HEK293 (cell line): Measurements from ENCODE around the gene CCNA2.

Experiments
- CTCF ChIA-PET: fragments of 350-600 bp; formaldehyde crosslinking; extraction: SDS; loops from one replicate; lab custom pipeline; 2021; ENCODE audit warnings: antibody characterized with exemption; lab: Yijun Ruan, JAX
- POLR2A ChIA-PET: fragments of 300-600 bp; formaldehyde crosslinking; extraction: SDS; loops from one replicate; lab custom pipeline; 2020; ENCODE audit warnings: antibody characterized with exemption, inconsistent platforms; lab: Yijun Ruan, JAX
- H3K27ac ChIP-seq: fragments of 200-500 bp; sonication (Bioruptor generic); 2 replicates; pipeline ENCODE4 v1.5.1; 2014; ENCODE audit warnings: low read depth, low read length, control low read depth, inconsistent platforms; ENCODE audit errors: extremely low read depth
- H3K36me3 ChIP-seq, 2 experiments: fragments of 200-500 bp in 1 of 2; sonication (Bioruptor generic) in 1 of 2; 1 replicate in 1 of 2; 2 replicates in 1 of 2; pipeline ENCODE4 v1.5.1; 2014 to 2017; ENCODE audit warnings: inconsistent platforms in 2 of 2, low read length in 2 of 2; ENCODE audit not compliant: control insufficient read depth in 2 of 2, insufficient read depth in 1 of 2
- H3K4me1 ChIP-seq: fragments of 200-500 bp; sonication (Bioruptor generic); 2 replicates; pipeline ENCODE4 v1.5.1; 2014; ENCODE audit warnings: mild to moderate bottlenecking, low read length, inconsistent platforms; ENCODE audit not compliant: control insufficient read depth, insufficient read depth
- H3K4me3 ChIP-seq: 2 replicates; pipeline ENCODE4 v1.5.1; 2011; ENCODE audit warnings: low read depth, mild to moderate bottlenecking, control low read depth, low read length, moderate library complexity
- H3K9me3 ChIP-seq: fragments of 200-500 bp; sonication (Bioruptor generic); 2 replicates; pipeline ENCODE4 v1.5.1; 2014; ENCODE audit warnings: low read depth, low read length, inconsistent platforms; ENCODE audit not compliant: control insufficient read depth, insufficient read depth
- CTCF ChIP-seq: fragments of 450-650 bp; formaldehyde crosslinking; IDR thresholded peaks from 2 replicates; pipeline ENCODE4 v1.5.1; 2016; ENCODE audit warnings: missing biosample characterization, missing genetic modification characterization
- GLIS1 ChIP-seq: fragments of 450-650 bp; formaldehyde crosslinking; IDR thresholded peaks from 2 replicates; pipeline ENCODE4 v1.5.1; 2016; ENCODE audit warnings: missing biosample characterization, missing genetic modification characterization
- KLF17 ChIP-seq: fragments of 450-650 bp; formaldehyde crosslinking; IDR thresholded peaks from 2 replicates; pipeline ENCODE4 v1.5.1; 2016; ENCODE audit warnings: missing biosample characterization, missing genetic modification characterization
- PRDM10 ChIP-seq: fragments of 450-650 bp; formaldehyde crosslinking; IDR thresholded peaks from 2 replicates; pipeline ENCODE4 v1.5.1; 2016; ENCODE audit warnings: missing biosample characterization, missing genetic modification characterization
- PRDM4 ChIP-seq: fragments of 450-650 bp; formaldehyde crosslinking; IDR thresholded peaks from 2 replicates; pipeline ENCODE4 v1.5.1; 2017; ENCODE audit warnings: missing biosample characterization, missing genetic modification characterization
- TRIM28 ChIP-seq: IDR thresholded peaks from 2 replicates; pipeline ENCODE4 v1.6.1; 2011; ENCODE audit warnings: low read length, control low read depth, borderline replicate concordance
- WT1 ChIP-seq: fragments of 450-650 bp; formaldehyde crosslinking; IDR thresholded peaks from 2 replicates; pipeline ENCODE4 v1.5.1; 2016; ENCODE audit warnings: missing biosample characterization, missing genetic modification characterization
- YY1 ChIP-seq: fragments of 450-650 bp; formaldehyde crosslinking; IDR thresholded peaks from 2 replicates; pipeline ENCODE4 v1.5.1; 2018; ENCODE audit warnings: missing biosample characterization, missing genetic modification characterization
- ZBTB20 ChIP-seq: fragments of 450-650 bp; formaldehyde crosslinking; IDR thresholded peaks from 2 replicates; pipeline ENCODE4 v1.5.1; 2016; ENCODE audit warnings: missing biosample characterization, missing genetic modification characterization
- ZBTB6 ChIP-seq: fragments of 450-650 bp; formaldehyde crosslinking; IDR thresholded peaks from 2 replicates; pipeline ENCODE4 v1.5.1; 2017; ENCODE audit warnings: missing biosample characterization, missing genetic modification characterization
- ZFP3 ChIP-seq: fragments of 450-650 bp; formaldehyde crosslinking; IDR thresholded peaks from 2 replicates; pipeline ENCODE4 v1.5.1; 2016; ENCODE audit warnings: low read depth, missing biosample characterization, missing genetic modification characterization
- ZFP41 ChIP-seq: fragments of 450-650 bp; formaldehyde crosslinking; IDR thresholded peaks from 2 replicates; pipeline ENCODE4 v1.5.1; 2016; ENCODE audit warnings: missing biosample characterization, missing genetic modification characterization, borderline replicate concordance
- ZIC2 ChIP-seq: fragments of 450-650 bp; formaldehyde crosslinking; IDR thresholded peaks from 2 replicates; pipeline ENCODE4 v1.5.1; 2016; ENCODE audit warnings: missing biosample characterization, missing genetic modification characterization
- ZNF274 ChIP-seq, 2 experiments: fragments of 200-500 bp in 1 of 2; fragments of 450-650 bp in 1 of 2; sonication (Bioruptor generic) in 1 of 2; formaldehyde crosslinking in 1 of 2; IDR thresholded peaks; 2 replicates each; pipeline versions ENCODE4 v1.5.1 to v1.6.1; 2014 to 2016; ENCODE audit warnings: borderline replicate concordance in 1 of 2, inconsistent platforms in 1 of 2, low read length in 1 of 2, missing biosample characterization in 1 of 2, missing genetic modification characterization in 1 of 2
- ZNF280C ChIP-seq: fragments of 450-650 bp; formaldehyde crosslinking; IDR thresholded peaks from 2 replicates; pipeline ENCODE4 v1.5.1; 2016; ENCODE audit warnings: missing biosample characterization, missing genetic modification characterization
- ZNF311 ChIP-seq: fragments of 450-650 bp; formaldehyde crosslinking; IDR thresholded peaks from 2 replicates; pipeline ENCODE4 v1.5.1; 2017; ENCODE audit warnings: missing biosample characterization, missing genetic modification characterization, borderline replicate concordance
- ZNF335 ChIP-seq: fragments of 450-650 bp; formaldehyde crosslinking; conservative IDR thresholded peaks from 2 replicates; pipeline ENCODE4 v1.5.1; 2016; ENCODE audit warnings: missing biosample characterization, missing genetic modification characterization
- ZNF549 ChIP-seq: fragments of 450-650 bp; IDR thresholded peaks from 2 replicates; pipeline ENCODE4 v1.5.1; 2018; ENCODE audit warnings: missing biosample characterization, missing genetic modification characterization, mild to moderate bottlenecking, inconsistent platforms, moderate library complexity
- ZNF76 ChIP-seq: fragments of 450-650 bp; formaldehyde crosslinking; IDR thresholded peaks from 2 replicates; pipeline ENCODE4; 2016; ENCODE audit warnings: low read depth, missing biosample characterization, missing genetic modification characterization, borderline replicate concordance

Gene CCNA2

GRCh38 chr4:121824171-121824527 is 466 bp upstream of the CCNA2 start:
- ChIA-PET POLR2A (interaction anchor here (0.8 to 1.0 kb wide), 3 partner anchors 12 to 46 kb away, joined by 4 to 5 read pairs (median 4); partner anchors contain the start of gene BBS7), CTCF (interaction anchor here (0.6 to 1.0 kb wide), 3 partner anchors 11 to 425 kb away, joined by 3 to 4 read pairs (median 4); no protein-coding TSS in a partner anchor)
- peaks cover 10 to 58% of the 10 kb centered on the region in 2 experiments; a peak in 2 of 3 replicates for H3K36me3 ChIP-seq
- no peaks in the 10 kb centered on the region for H3K9me3 ChIP-seq
- peak overlapping the region; percentile 34 for H3K4me3 ChIP-seq
- no peak overlapping the region for H3K27ac ChIP-seq
- no peaks in the 10 kb centered on the region; the same call in 1 of the 2 replicates for H3K4me1 ChIP-seq
- TF ChIP-seq PRDM4 (tag by site-specific recombination), result no peak
- TF ChIP-seq ZNF280C (tag by site-specific recombination), result no peak
- no peak for TF ChIP-seq ZNF76 (tag by site-specific recombination)
- peak; percentile 58; the same call in 1 of the 2 replicates for TF ChIP-seq ZNF549 (tag by site-specific recombination)

- Histone ChIP-seq H3K9me3 (no peaks in the 10 kb centered on the region), H3K4me3 (peak overlapping the region; percentile 87), H3K4me1 (no peaks in the 10 kb centered on the region; the same call in 1 of the 2 replicates), H3K27ac (peak overlapping the region; percentile 63), H3K36me3 (peaks cover 18 to 65% of the 10 kb centered on the region in 2 experiments)
- CTCF ChIA-PET, result no interaction called here
- POLR2A ChIA-PET, result interaction anchor here (1.0 kb wide), 1 partner anchor 46 kb away, joined by 4 read pairs; no protein-coding TSS in a partner anchor
- TF ChIP-seq WT1 (tag by site-specific recombination) (no peak), GLIS1 (peak; percentile 30; the same call in 1 of the 2 replicates), CTCF (tag by site-specific recombination) (peak; percentile 37; the same call in 1 of the 2 replicates), PRDM10 (peak; percentile 57), KLF17 (tag by site-specific recombination) (0 out of 2 replicates have a peak, but pooled peaks have one; percentile 14), ZNF311 (tag by site-specific recombination) (no peak), ZBTB6 (tag by site-specific recombination) (no peak), TRIM28 (peak; percentile 65; the same call in 1 of the 2 replicates), YY1 (tag by site-specific recombination) (peak; percentile 57; the same call in 1 of the 2 replicates), ZBTB20 (tag by site-specific recombination) (peak; percentile 86), ZFP3 (tag by site-specific recombination) (0 out of 2 replicates have a peak, but pooled peaks have one; percentile 35), ZNF335 (tag by site-specific recombination) (peak; percentile 86), ZIC2 (peak; percentile 71), ZNF274 (IDR thresholded peaks at IDR 0.05; ENCODE audit: low read length) (no peak), ZNF274 (tag by site-specific recombination; IDR thresholded peaks at IDR 0.05; ENCODE audit: borderline replicate concordance) (peak; percentile 95), ZFP41 (tag by site-specific recombination) (no peak)
These were observed 733 bp downstream of the CCNA2 start for GRCh38 chr4:121822796-121823504.
